SK-N-MC (cell line): ENCODE results near the gene MYPN.

ENCODE experiments used
- DNase-seq: peaks from one replicate; pipeline ENCODE4 v3.0.0-alpha.2; 2011; ENCODE audit warnings: low read depth, low spot score
- H3K27ac ChIP-seq: fragments of 200-600 bp; sonication (generic); 2 replicates; pipeline ENCODE4 v1.5.1; 2016; ENCODE audit warnings: mixed run types
- H3K36me3 ChIP-seq: fragments of 200-600 bp; sonication (generic); 2 replicates; pipeline ENCODE4 v1.6.1; 2017; ENCODE audit warnings: antibody characterized with exemption, low read length, mixed read lengths; ENCODE audit not compliant: insufficient read depth
- H3K4me3 ChIP-seq: fragments of 200-600 bp; sonication (generic); 2 replicates; pipeline ENCODE4 v1.5.1; 2016
- H3K9ac ChIP-seq: fragments of 200-600 bp; sonication (generic); 2 replicates; pipeline ENCODE4 v1.8.0; 2017; ENCODE audit warnings: mixed run types, mixed read lengths; ENCODE audit not compliant: insufficient read length
- H3K9me3 ChIP-seq: fragments of 200-600 bp; sonication (generic); 2 replicates; pipeline ENCODE4 v1.6.1; 2017; ENCODE audit warnings: low read depth, mild to moderate bottlenecking, antibody characterized with exemption, low read length, moderate library complexity, mixed read lengths
- EZH2 ChIP-seq: fragments of 200-600 bp; sonication (generic); IDR thresholded peaks from one replicate; pipeline ENCODE4 v1.6.1; 2017; ENCODE audit warnings: antibody characterized with exemption
- FOXP2 ChIP-seq: optimal IDR thresholded peaks from 2 replicates; pipeline ENCODE3; 2011; ENCODE audit warnings: mild to moderate bottlenecking, moderate library complexity; ENCODE audit not compliant: insufficient read depth; ENCODE audit errors: extremely low read length, control extremely low read depth
- POLR2AphosphoS5 ChIP-seq: IDR thresholded peaks from 2 replicates; pipeline ENCODE4 v1.6.1; 2012; ENCODE audit warnings: mild to moderate bottlenecking, low read depth, low read length, borderline replicate concordance

Gene MYPN

DNA sequence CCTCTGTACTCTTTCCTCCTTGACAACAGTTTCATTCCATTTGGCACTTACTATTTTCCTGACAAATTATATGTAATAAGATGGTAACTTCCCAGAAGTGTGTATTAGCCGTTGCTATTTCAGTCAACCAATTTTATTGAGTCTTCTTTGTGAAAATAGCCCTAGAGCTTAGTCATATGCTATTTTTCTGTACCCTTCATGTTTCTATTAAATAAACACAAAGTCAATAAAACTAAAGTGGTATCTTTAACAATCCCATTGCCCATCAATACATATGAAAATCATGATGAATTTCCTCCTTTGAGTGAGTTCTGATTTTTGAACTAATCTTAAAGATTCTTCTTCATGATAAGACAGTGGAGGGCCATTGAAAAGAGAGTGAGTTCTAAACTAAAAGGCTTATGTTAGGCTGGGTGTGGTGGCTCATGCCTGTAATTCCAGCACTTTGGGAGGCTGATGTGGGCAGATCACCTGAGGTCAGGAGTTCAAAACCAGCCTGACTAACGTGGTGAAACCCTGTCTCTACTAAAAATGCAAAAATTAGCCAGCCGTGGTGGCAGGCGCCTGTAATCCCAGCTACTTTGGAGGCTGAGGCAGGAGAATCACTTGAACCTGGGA, 5.9 kb upstream of the MYPN start:
- Histone ChIP-seq H3K4me3 (no peak overlapping the region), H3K27ac (peak overlapping the region; percentile 85), H3K36me3 (no peaks in the 10 kb centered on the region), H3K9ac (no peak overlapping the region), H3K9me3 (no peaks in the 10 kb centered on the region)
- DNase-seq = no peak
- TF ChIP-seq FOXP2 = no peak
- no peak for TF ChIP-seq EZH2
- no peak for TF ChIP-seq POLR2AphosphoS5

DNA sequence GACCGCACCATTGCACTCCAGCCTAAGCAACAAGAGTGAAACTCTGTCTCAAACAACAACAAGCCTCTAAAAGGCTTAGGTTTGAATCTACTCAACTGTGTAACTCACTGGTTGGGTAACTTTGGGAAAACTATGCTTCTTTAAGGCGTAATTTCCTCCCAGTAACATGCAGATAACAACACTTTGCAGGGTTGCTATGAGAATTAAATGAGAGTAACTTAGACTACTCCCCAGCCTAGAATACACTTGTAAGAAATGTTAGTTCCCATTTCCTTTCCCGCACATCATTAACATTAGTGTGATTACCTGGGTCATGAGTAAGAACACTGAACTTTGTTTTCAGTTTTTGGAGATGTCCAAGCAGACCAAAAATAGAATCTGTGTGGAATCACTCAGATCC, 5.4 kb upstream of the MYPN start:
- TF ChIP-seq FOXP2 (no peak), EZH2 (no peak), POLR2AphosphoS5 (no peak)
- DNase-seq = no peak
- Histone ChIP-seq H3K27ac (peak overlapping the region; percentile 85), H3K4me3 (no peak overlapping the region), H3K9me3 (no peaks in the 10 kb centered on the region), H3K36me3 (no peaks in the 10 kb centered on the region), H3K9ac (no peak overlapping the region)

DNA sequence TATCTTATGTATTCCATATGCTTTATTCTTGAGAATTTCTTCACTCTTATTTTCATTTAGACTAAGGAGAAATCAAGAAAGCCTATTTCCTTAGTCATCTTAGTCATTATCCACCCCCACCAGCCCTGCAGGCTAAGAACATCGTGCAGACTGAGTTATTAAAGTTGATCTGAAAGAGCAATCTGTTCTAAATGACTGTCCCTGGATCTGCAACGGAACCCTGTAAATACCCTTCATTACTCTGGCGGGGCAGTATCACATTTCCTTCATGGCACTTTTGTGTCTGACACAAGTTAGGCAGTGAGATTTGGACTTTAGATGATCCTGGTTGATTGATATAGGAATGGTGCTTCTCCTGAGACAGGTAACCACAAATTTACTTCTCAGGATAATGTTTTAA, 3.5 kb upstream of the MYPN start:
- Histone ChIP-seq H3K27ac (peak overlapping the region; percentile 95), H3K36me3 (no peaks in the 10 kb centered on the region), H3K4me3 (peak overlapping the region; percentile 77), H3K9me3 (no peaks in the 10 kb centered on the region), H3K9ac (peak overlapping the region; percentile 75)
- peak; percentile 52 for DNase-seq
- TF ChIP-seq POLR2AphosphoS5 (no peak), EZH2 (no peak), FOXP2 (no peak)

DNA sequence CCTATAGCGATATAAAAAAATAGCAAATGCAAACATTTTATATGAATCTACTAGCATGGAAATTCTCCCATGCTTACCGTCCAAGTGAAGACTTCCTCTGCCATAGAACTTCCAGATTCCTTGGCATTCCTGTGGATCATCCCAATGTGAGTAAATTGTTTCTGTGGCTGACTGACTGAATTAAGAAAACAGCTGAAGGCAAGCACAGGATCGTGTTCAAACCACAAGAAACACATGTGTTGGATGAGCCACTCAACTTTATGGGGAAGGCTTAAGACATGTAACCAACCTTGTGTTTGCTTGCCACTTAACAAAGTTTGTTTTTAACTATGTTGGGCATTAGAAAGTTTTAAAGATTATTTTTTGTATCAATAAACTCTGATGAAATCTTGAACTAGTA, 2.6 kb upstream of the MYPN start:
- TF ChIP-seq EZH2 = no peak
- TF ChIP-seq POLR2AphosphoS5 = peak; percentile 33; the same call in 1 of the 2 replicates
- no peak for TF ChIP-seq FOXP2
- no peaks in the 10 kb centered on the region for H3K9me3 ChIP-seq
- peak overlapping the region; percentile 75 for H3K9ac ChIP-seq
- H3K27ac ChIP-seq = peak overlapping the region; percentile 95
- H3K36me3 ChIP-seq = no peaks in the 10 kb centered on the region
- peak; percentile 47 for DNase-seq
- peak overlapping the region; percentile 77 for H3K4me3 ChIP-seq

DNA sequence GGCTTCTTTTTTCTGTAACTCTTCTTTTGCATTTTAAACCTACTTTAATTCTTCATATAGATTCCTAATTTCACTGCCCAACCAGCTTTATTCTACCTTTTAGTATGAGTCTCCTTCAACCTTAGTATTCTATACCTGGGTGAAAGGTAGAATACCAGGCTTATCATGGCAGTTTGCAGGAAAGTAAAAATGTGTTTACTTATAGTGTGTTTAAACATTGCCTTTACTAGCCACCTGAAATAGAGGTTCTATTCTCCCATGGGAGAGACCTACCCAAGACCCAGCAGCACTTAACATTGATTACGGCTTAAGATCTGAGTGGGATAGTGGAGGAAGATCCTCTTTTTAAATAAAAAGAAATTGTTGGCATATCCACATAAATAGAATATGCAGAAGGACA, 1.6 kb upstream of the MYPN start:
- Histone ChIP-seq H3K36me3 (no peaks in the 10 kb centered on the region), H3K27ac (peak overlapping the region; percentile 54; the same call in 1 of the 2 replicates), H3K4me3 (peak overlapping the region; percentile 77), H3K9ac (peak overlapping the region; percentile 26), H3K9me3 (no peaks in the 10 kb centered on the region)
- TF ChIP-seq FOXP2 = no peak
- TF ChIP-seq POLR2AphosphoS5 = no peak
- TF ChIP-seq EZH2 = no peak
- no peak for DNase-seq

DNA sequence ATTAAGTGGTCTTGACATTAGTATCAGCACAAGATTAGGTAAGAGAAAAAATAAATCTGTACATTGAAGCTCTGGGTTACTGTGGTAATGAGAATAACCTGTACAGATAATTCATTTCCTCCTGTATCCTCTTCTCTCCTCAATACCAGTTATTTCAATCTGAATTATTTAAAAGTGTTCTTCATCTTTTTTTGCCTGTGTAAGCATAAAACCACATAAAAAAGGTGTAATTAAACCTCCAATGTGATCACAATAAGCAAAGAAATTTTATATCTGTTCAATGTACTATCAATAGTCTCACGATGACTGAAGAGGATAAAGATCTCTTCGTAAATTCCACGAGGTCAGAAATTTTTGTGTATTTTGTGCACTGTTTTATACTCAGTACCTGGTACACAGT, 1.2 kb upstream of the MYPN start:
- no peak for DNase-seq
- H3K9ac ChIP-seq = peak overlapping the region; percentile 26
- H3K4me3 ChIP-seq = peak overlapping the region; percentile 77
- no peaks in the 10 kb centered on the region for H3K36me3 ChIP-seq
- peak overlapping the region; percentile 54; the same call in 1 of the 2 replicates for H3K27ac ChIP-seq
- H3K9me3 ChIP-seq = no peaks in the 10 kb centered on the region
- TF ChIP-seq POLR2AphosphoS5 = no peak
- no peak for TF ChIP-seq FOXP2
- no peak for TF ChIP-seq EZH2

DNA sequence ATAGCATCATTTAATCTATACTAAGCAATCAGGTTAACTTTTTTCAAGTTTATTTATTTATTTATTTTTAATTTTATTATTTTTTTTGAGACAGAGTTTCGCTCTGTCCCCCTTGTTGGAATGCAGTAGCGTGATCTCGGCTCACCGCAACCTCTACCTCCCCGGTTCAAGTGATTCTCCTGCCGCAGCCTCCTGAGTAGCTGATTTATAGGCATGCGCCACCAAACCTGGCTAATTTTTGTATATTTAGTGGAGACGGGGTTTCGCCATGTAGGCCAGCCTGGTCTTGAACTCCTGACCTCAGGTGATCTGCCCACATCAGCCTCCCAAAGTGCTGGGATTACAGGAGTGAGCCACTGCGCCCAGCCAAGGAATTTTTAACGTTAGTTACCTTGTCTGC, 635 bp upstream of the MYPN start:
- Histone ChIP-seq H3K9ac (no peak overlapping the region), H3K27ac (no peak overlapping the region), H3K9me3 (no peaks in the 10 kb centered on the region), H3K36me3 (no peaks in the 10 kb centered on the region), H3K4me3 (no peak overlapping the region)
- TF ChIP-seq POLR2AphosphoS5 = no peak
- no peak for TF ChIP-seq EZH2
- no peak for TF ChIP-seq FOXP2
- no peak for DNase-seq

DNA sequence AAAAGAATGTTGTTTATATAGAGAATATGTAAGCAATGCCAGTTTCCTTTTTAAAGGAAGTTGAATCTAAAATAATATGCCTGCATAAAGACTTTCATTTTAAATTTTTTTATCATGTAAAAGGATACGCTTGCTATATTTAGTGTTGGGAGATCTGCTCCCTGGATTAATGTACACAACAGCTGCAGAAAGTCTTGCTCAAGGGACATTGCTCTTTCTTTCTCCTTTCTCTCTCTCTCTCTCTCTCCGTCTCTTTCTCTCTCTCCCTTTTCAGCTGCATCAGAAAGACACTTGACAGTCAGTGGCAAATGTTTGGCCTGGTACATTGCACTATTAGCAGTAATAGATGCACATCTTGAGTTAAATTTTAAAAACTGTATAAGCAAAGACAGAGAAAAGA, 739 bp downstream of the MYPN start:
- Histone ChIP-seq H3K9ac (peak overlapping the region; percentile 37), H3K9me3 (no peaks in the 10 kb centered on the region), H3K36me3 (no peaks in the 10 kb centered on the region), H3K27ac (peak overlapping the region; percentile 82), H3K4me3 (peak overlapping the region; percentile 46)
- DNase-seq = no peak
- no peak for TF ChIP-seq EZH2
- TF ChIP-seq FOXP2 = no peak
- TF ChIP-seq POLR2AphosphoS5 = no peak

DNA sequence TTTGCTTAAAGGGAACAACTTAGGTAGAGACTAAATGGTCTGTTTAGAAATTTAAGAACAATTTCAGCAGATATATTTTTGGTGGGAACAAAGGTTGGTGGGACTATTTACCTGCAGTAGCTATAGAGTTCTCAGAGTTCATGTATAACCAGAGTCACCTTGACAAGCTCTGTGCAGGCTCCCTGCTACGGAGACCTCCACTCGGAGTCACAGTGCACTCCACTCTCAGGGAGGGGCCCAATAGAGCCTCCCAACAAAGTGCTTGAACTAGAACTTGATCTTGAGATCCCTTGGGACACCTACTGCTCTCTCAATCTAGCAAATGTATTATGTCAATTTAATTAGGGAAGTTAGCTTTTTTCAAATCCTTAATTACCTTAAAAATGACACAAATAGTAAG, 2.3 kb downstream of the MYPN start:
- H3K9ac ChIP-seq = no peak overlapping the region
- TF ChIP-seq POLR2AphosphoS5 = no peak
- no peak for TF ChIP-seq EZH2
- TF ChIP-seq FOXP2 = no peak
- peak overlapping the region; percentile 82 for H3K27ac ChIP-seq
- H3K36me3 ChIP-seq = no peaks in the 10 kb centered on the region
- H3K4me3 ChIP-seq = no peak overlapping the region
- H3K9me3 ChIP-seq = no peaks in the 10 kb centered on the region
- no peak for DNase-seq
